GM21390 (cell line): ENCODE measurements around the gene BMP5.

ENCODE experiments used
- ATAC-seq: cut with Tn5 transposase; IDR thresholded peaks from one replicate; pipeline ENCODE4 v1.9.1; 2021; ENCODE audit not compliant: unreplicated experiment

BMP5 gene

DNA sequence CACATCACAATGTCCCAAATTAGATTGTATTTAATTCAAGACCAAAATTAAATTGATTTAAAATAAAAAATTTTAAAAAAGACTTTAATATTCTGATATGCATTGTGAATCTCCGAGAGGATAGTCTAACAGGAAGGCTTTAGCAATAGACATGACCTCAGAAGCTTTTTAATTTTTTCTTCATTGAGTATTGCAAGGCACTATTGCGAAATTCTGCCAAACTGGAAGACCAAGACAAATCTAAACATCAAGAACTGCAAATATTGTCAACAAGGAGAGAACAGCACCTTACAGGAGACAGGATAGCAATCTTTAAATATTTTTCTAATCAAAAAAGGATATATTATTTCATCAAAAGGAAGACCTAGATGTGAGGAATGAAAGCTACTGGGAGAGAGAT is 56.9 kb downstream of the BMP5 start:
- ATAC-seq = no peak

- no peak for ATAC-seq
Observed at GRCh38 chr6:55812509-55812908, 62.9 kb downstream of the BMP5 start.

- no peak for ATAC-seq
Observed at GRCh38 chr6:55811074-55811473, 64.3 kb downstream of the BMP5 start.

DNA sequence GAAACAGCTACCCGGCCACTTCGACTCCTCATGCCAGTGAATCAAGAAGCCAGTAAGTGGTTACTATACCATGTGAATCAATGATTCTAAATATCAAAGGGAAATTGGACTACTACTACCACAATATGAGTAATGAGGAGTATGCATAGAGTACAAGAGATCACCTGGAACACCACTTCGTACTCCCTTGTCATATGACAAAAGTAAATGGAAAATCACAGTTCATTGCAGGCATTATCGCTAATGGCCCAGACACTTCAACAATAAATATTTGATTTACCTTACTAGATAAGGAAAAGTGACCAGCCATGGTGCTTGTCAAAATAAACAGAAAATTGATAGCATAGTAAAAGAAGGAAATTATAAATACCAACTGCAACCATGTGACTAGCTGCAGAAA is 73.1 kb downstream of the BMP5 start:
- ATAC-seq = no peak

- ATAC-seq = no peak
Observed at GRCh38 chr6:55798571-55798970, 76.8 kb downstream of the BMP5 start.

GRCh38 chr6:55794136-55794812 is 81.1 kb downstream of the BMP5 start:
- ATAC-seq = no peak

- no peak for ATAC-seq
Observed at GRCh38 chr6:55785273-55785672, 90.1 kb downstream of the BMP5 start.

- no peak for ATAC-seq
Observed at GRCh38 chr6:55782275-55782674, 93.1 kb downstream of the BMP5 start.

DNA sequence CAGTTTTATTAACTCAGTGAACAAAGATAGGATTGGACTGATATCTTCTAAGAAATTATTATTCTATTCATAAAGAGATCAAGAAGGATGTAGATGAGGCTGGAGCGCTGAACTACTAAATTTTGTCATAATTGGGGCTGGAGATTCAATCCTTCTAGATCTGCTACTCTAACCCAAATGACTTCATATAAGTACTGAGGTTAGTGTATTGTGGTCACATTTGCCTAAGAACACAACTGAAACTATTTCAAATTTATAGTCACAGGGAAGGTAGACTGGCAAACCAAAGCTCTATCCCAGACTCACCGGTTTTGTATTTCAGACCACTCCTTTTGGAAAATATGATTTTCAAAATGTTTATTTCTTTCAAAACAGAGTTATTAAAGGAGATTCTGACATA is 96.7 kb downstream of the BMP5 start:
- ATAC-seq = no peak

GRCh38 chr6:55777469-55777868 is 97.9 kb downstream of the BMP5 start:
- no peak for ATAC-seq

- no peak for ATAC-seq
Observed at GRCh38 chr6:55776113-55776512, 99.3 kb downstream of the BMP5 start.

GRCh38 chr6:55775029-55775318 is 100.4 kb downstream of the BMP5 start:
- no peak for ATAC-seq

DNA sequence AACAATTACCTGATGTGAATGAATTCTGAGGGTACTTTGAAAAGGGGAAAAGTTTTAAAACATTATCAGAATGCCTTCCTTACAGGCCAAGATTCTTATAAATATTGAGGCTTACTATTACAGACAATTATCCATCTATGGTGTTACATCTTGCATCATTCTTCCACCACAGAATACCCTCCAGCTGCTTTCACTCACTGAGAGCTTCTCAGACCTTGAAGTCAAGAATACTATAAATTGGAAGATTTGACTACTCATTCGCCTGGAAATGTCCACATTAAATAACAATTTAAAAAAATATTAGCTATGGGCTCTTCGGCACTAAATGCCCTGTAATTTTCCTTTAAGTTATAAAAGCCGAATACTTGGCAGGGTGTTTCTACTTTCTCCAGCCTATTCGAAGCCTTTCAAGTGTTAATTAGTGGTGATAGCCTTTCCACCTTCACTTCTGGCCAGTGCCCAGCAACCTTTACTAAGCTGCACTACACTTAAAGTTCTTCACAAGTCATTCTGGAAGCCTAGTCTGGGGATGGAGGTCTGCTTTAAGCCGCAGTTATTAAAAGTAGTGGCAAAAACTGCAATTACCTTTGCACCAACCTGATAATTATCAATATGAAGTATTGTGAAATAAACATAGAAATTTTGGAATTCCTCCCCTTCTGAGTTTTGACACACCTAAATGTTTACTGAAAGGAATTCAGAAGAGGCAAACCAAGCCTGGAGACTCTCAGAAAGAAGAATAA is 100.9 kb downstream of the BMP5 start:
- ATAC-seq = no peak

DNA sequence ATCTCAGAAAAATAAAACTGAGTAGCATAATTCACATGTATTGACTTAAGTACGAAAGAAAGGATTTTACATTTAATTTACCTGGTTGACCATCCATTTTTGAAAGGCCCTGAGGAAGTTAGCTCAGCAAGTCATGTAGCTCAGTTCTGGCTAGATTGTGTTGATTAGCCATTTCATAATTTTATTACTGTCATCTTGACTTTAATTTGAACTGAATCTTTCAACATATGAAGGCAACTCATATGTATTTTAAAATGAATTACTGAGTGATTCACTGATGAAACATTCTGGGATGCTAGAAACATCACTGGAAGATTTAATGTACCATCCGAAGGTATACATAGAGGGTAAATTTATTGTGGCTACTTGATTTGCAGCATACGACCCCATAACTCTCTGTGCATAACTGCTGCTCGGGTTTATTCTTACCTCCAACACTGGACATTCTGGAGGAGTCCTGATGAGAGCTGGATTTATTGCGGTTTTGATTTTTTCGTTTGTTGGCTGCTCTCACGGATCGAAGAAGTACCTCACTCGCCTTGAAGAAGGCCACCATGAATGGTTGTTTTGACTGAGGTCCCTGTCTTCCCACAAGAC is 101.7 kb downstream of the BMP5 start:
- ATAC-seq = no peak

DNA sequence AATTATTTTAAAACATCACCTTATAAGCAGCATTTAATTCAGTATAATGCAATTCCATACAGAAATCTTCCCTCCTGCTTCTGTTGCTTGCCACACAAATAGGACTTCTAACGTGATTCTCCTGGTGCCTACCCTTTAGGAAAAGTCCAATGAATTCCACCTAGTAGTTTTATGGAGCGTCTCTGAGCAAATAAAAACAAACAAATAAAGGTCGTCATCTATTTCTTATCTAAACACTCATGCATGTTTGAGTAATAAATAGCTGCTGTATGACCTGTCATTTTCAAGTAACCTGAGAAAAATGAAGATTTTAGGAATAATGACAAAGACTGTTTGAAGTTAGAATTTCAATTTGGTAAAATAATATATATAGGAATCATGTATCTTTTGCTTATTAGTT is 102.7 kb downstream of the BMP5 start:
- ATAC-seq = no peak

DNA sequence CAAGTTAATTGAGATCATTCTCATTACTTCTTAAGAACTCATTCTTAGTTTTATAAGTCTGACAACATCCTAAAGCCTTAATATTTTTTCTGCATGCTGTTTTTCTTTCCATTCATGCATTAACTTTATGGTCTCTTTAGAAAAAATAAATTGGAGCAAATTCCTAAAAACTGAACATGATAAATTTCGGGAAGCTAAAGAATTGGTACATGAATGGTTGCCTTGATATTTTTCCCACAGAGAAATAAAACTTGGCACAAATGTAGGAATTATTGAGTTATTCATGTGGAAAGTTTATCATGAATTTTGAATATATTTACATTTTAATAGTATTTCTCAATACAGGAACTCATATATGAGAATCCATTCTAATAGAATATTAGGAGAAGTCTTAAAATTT is 115.9 kb downstream of the BMP5 start:
- ATAC-seq = no peak

GRCh38 chr6:55758156-55758937 is 117.0 kb downstream of the BMP5 start:
- ATAC-seq = no peak

DNA sequence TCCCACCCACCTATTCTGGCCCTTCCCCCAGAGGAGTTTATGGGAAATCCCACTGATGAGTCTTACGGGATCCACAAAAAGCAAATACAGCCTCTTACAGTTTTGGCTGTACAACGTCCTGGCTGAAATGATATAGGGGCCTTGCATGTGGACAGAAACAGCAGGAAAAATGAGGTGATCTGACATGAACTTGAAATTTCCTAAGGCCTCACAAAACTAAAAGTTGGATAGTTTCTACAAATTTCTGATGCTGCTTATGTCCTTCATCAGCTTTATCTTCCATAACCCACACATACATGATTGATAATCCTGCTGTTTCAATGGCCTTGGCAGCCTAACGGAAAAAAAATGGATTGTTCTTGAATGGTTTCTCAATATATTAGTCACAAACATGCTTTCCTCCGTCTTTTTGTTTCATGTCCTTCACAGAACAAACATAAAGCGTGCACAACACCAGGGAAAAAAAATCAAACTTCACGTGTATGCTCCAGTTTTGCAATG is 118.8 kb downstream of the BMP5 start:
- ATAC-seq = no peak

DNA sequence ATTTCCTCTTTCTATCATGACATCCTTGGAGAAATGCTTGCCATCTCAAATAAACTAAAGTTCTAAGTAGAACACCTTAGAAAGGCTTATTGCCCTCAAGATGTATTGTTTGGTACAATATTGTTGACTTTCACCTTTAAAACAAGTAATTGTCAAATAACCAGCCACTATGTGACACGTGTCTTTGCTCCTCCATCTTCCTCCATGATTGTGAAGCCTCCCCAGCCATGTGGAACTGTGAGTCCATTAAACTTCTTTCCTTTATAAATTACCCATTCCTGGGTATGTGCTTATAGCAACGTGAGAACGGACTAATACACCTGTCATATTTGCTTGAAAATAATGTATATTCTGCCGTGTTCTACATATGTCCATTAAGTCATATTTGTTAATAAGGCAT is 126.5 kb downstream of the BMP5 start:
- ATAC-seq = no peak

GRCh38 chr6:55746473-55746872 is 128.9 kb downstream of the BMP5 start:
- no peak for ATAC-seq

- no peak for ATAC-seq
Observed at GRCh38 chr6:55734256-55734655, 141.1 kb downstream of the BMP5 start.

DNA sequence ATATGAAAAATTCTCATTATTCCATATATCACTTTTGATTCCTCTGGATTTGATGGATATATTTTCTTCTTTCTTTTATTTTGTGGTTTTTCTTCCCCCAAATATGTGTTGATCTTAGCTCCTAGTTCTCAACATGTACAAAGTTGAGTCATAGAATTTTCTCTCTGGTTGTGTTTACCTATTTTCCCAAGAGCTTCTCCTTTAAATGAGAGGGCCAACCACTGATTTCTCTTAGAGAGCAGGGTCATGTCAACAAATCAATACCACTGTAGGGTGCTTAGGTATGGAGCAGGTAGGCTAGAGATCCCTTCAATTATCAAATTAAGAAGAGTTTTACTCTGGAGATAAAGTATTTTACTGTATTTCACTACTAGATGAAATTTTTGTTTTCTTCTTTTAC is 145.7 kb downstream of the BMP5 start:
- no peak for ATAC-seq
